ENCODE measurements around the gene OR52K1. TPM values are rescaled to one million over a fixed set of nuclear protein-coding genes. Genes with fewer than 3 reads are reported as not detected.

Gene OR52K1
- total RNA-seq, 2 donors from 2014 or later: not detected

DNA sequence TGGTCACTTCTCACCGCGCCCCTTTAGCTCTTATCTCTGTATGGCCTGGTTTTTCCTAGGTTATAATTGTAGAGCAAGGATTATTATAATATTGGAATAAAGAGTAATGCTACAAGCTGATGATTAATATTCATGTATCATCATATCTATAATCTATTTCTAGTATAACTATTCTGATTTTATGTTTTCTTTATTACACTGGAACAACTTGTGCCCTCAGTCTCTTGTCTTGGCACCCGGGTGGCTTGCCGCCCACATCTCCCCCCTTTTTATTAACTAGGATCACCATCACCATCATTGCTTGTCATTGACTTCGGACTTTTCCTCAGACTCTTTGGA lies 11.0 kb downstream of the OR52K1 start:
- no peak for DNase-seq (ENCODE audit: low spot score)
- no peaks in the 10 kb centered on the region for H3K27me3 ChIP-seq
- no peak overlapping the region for H3K27ac ChIP-seq
- peaks cover 0 to 3% of the 10 kb centered on the region in 2 donors for H3K4me1 ChIP-seq
- no peaks in the 10 kb centered on the region for H3K36me3 ChIP-seq
- no peaks in the 10 kb centered on the region for H3K9me3 ChIP-seq
- TF ChIP-seq, protein P1, sequence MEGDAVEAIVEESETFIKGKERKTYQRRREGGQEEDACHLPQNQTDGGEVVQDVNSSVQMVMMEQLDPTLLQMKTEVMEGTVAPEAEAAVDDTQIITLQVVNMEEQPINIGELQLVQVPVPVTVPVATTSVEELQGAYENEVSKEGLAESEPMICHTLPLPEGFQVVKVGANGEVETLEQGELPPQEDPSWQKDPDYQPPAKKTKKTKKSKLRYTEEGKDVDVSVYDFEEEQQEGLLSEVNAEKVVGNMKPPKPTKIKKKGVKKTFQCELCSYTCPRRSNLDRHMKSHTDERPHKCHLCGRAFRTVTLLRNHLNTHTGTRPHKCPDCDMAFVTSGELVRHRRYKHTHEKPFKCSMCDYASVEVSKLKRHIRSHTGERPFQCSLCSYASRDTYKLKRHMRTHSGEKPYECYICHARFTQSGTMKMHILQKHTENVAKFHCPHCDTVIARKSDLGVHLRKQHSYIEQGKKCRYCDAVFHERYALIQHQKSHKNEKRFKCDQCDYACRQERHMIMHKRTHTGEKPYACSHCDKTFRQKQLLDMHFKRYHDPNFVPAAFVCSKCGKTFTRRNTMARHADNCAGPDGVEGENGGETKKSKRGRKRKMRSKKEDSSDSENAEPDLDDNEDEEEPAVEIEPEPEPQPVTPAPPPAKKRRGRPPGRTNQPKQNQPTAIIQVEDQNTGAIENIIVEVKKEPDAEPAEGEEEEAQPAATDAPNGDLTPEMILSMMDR (IDR thresholded peaks at IDR 0.05): peak; percentile 8 to 16
- no peak overlapping the region for H3K4me3 ChIP-seq

- no peak overlapping the region for H3K4me3 ChIP-seq
- no peak for DNase-seq (ENCODE audit: low spot score)
- no peak overlapping the region for H3K27ac ChIP-seq
- no peaks in the 10 kb centered on the region for H3K9me3 ChIP-seq
- H3K27me3 ChIP-seq: no peaks in the 10 kb centered on the region
- TF ChIP-seq, protein P1 (IDR thresholded peaks at IDR 0.05): no peak
- no peaks in the 10 kb centered on the region for H3K36me3 ChIP-seq
- peaks cover 0 to 3% of the 10 kb centered on the region in 2 donors for H3K4me1 ChIP-seq
These were observed 13.0 kb downstream of the OR52K1 start for GRCh38 chr11:4495487-4495886.

GRCh38 chr11:4495986-4496385 lies 13.5 kb downstream of the OR52K1 start:
- H3K27ac ChIP-seq: no peak overlapping the region
- peaks cover 0 to 3% of the 10 kb centered on the region in 2 donors for H3K4me1 ChIP-seq
- TF ChIP-seq, protein P1 (IDR thresholded peaks at IDR 0.05): no peak
- H3K4me3 ChIP-seq: no peak overlapping the region
- no peak for DNase-seq (ENCODE audit: low spot score)
- H3K36me3 ChIP-seq: no peaks in the 10 kb centered on the region
- no peaks in the 10 kb centered on the region for H3K27me3 ChIP-seq
- H3K9me3 ChIP-seq: no peaks in the 10 kb centered on the region

DNA sequence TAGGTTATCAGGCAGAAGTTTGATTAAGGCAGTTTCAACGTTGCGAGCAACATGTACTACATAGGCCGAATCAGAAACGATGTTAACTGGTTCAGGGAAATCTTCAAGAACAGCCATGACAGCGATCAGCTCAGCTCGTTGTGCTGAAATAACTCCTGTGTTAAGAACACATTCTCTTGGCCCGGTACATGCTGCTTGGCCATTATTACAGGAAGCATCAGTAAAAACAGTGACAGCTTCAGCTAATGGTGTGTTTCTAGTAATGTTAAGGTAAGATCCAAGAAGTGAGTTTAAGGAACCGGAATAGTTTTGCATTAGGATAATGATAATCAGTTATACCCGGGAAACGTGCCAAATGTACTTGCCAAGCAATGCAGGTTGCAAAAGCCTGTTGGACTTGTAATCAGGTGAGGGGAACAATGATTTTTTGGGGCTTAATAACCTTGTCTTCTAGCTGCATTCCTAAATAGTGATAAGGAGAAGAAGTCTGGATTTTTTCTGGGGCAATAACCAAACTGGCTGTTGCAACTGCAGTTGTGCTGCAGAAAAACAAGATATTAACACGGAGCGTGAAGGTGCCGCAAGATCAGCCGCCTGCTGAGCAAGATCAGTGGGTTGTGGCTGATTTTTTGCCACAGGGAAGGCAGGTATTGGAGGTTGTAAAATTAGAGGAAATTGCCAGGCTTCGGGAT lies 14.3 kb downstream of the OR52K1 start:
- DNase-seq (ENCODE audit: low spot score): no peak
- Histone ChIP-seq H3K27me3 (no peaks in the 10 kb centered on the region), H3K4me3 (no peak overlapping the region), H3K9me3 (no peaks in the 10 kb centered on the region), H3K36me3 (no peaks in the 10 kb centered on the region), H3K27ac (no peak overlapping the region), H3K4me1 (peaks cover 0 to 3% of the 10 kb centered on the region in 2 donors)
- TF ChIP-seq, protein P1 (IDR thresholded peaks at IDR 0.05): no peak

- Histone ChIP-seq H3K36me3 (no peaks in the 10 kb centered on the region), H3K4me3 (no peak overlapping the region), H3K4me1 (no peaks in the 10 kb centered on the region), H3K9me3 (no peaks in the 10 kb centered on the region), H3K27ac (no peak overlapping the region), H3K27me3 (no peaks in the 10 kb centered on the region)
- TF ChIP-seq, protein P1 (IDR thresholded peaks at IDR 0.05): no peak
- DNase-seq (ENCODE audit: low spot score): no peak
These were observed 26.4 kb downstream of the OR52K1 start for GRCh38 chr11:4508886-4509285.
